SJSA1 (cell line): ENCODE measurements around the gene CEP126. TPM values are rescaled to one million over a fixed set of nuclear protein-coding genes. Genes with fewer than 3 reads are reported as not detected.

Experiments
- total RNA-seq: library from RNA; depleted of rRNA; stranded (reverse); fragments of >200 nt; shearing (Covaris generic); gene quantifications from 2 replicates; pipeline ENCODE4 v1.2.3, GENCODE V29; 2014; rRNA removed

Gene CEP126
- total RNA-seq, 1 experiment from 2014 or later = 0.21 TPM

Other genes starting within 250 kb of the CEP126 start
- not detected in 2 replicates for gene ANGPTL5, start 1.5 kb downstream of the CEP126 start, total RNA-seq
- gene CFAP300, start 132.4 kb downstream of the CEP126 start, total RNA-seq = 2.1 and 4.2 TPM in 2 replicates
- gene YAP1, start 195.4 kb downstream of the CEP126 start, total RNA-seq = 30.0 and 38.1 TPM in 2 replicates